PC-9 (cell line): ENCODE data around the gene DNA2. TPM values are rescaled to one million over a fixed set of nuclear protein-coding genes. Genes with fewer than 3 reads are reported as not detected.

Experiments used
- BruUV-seq: library from RNA; stranded (reverse); fragments of 400-500 nt; replicated peaks from 2 replicates; lab custom pipeline; 2021; lab: Mats Ljungman, UMichigan
- CTCF ChIA-PET: fragments of 300-600 bp; sonication (Branson Sonifier 250); formaldehyde crosslinking; loops from one replicate; lab custom pipeline; 2022; ENCODE audit warnings: antibody characterized with exemption; lab: Charles Lee
- POLR2A ChIA-PET: fragments of 300-600 bp; sonication (Branson Sonifier 250); formaldehyde crosslinking; loops from one replicate; lab custom pipeline; 2022; ENCODE audit warnings: antibody characterized with exemption; ENCODE audit not compliant: unreplicated experiment; lab: Charles Lee
- DNase-seq, 2 experiments: peaks; one replicate each; pipeline versions ENCODE4 v3.0.0 to v3.0.0-alpha.2; 2015 to 2022; ENCODE audit warnings: mixed read lengths in 1 of 2
- H2AFZ ChIP-seq: fragments of 200-600 bp; sonication (generic); 2 replicates; pipeline ENCODE4 v1.8.1; 2017; ENCODE audit warnings: antibody characterized with exemption
- H3F3A ChIP-seq: fragments of 200-600 bp; sonication (generic); 2 replicates; pipeline ENCODE4 v1.8.1; 2017; ENCODE audit warnings: antibody characterized with exemption, mild to moderate bottlenecking, low read depth; ENCODE audit not compliant: insufficient read depth
- H3K27ac ChIP-seq: fragments of 200-600 bp; sonication (generic); 2 replicates; pipeline ENCODE4 v1.6.1; 2016; ENCODE audit warnings: mixed run types
- H3K27me3 ChIP-seq: fragments of 200-600 bp; sonication (generic); 2 replicates; pipeline ENCODE4 v1.6.1; 2016; ENCODE audit warnings: low read depth, mixed run types; ENCODE audit not compliant: insufficient read depth
- H3K36me3 ChIP-seq: fragments of 200-600 bp; sonication (generic); 2 replicates; pipeline ENCODE4 v1.6.1; 2016; ENCODE audit warnings: low read depth, mixed run types
- H3K4me1 ChIP-seq: fragments of 200-600 bp; sonication (generic); replicated peaks from 2 replicates; pipeline ENCODE4 v1.6.1; 2016; ENCODE audit warnings: mixed run types; ENCODE audit not compliant: insufficient read depth
- H3K4me2 ChIP-seq: fragments of 200-600 bp; sonication (generic); 2 replicates; pipeline ENCODE4 v1.6.1; 2017; ENCODE audit warnings: mixed run types
- H3K4me3 ChIP-seq: fragments of 200-600 bp; sonication (generic); 2 replicates; pipeline ENCODE4 v1.6.1; 2016; ENCODE audit warnings: mixed run types
- H3K79me2 ChIP-seq: fragments of 200-600 bp; sonication (generic); 2 replicates; pipeline ENCODE4 v1.6.1; 2017; ENCODE audit warnings: low read depth, mixed run types
- H3K9me2 ChIP-seq: fragments of 200-600 bp; sonication (generic); 2 replicates; pipeline ENCODE4 v1.8.1; 2017; ENCODE audit warnings: mild to moderate bottlenecking; ENCODE audit not compliant: insufficient read depth
- H3K9me3 ChIP-seq: fragments of 200-600 bp; sonication (generic); 2 replicates; pipeline ENCODE4 v1.8.1; 2016; ENCODE audit warnings: low read depth; ENCODE audit not compliant: insufficient read depth
- H4K20me1 ChIP-seq: fragments of 200-600 bp; sonication (generic); 2 replicates; pipeline ENCODE4 v1.8.1; 2017; ENCODE audit not compliant: insufficient read depth
- EZH2 ChIP-seq: fragments of 200-600 bp; sonication (generic); IDR thresholded peaks from 2 replicates; pipeline ENCODE4 v1.8.0; 2017; ENCODE audit warnings: antibody characterized with exemption, low read depth
- intact Hi-C: fragments of 100-400 bp; cut with micrococcal nuclease; formaldehyde crosslinking; loops from one replicate; pipeline ENCODE4 v1.10.0; 2022; ENCODE audit not compliant: unreplicated experiment
- total RNA-seq: library from RNA; stranded (reverse); gene quantifications from 2 replicates; pipeline ENCODE4 v1.2.3, GENCODE V29; 2021
- TF ChIP-seq, protein P1 (sequence below): fragments of 200-600 bp; sonication (generic); conservative IDR thresholded peaks from 2 replicates; pipeline ENCODE4 v1.6.1; 2017; ENCODE audit warnings: mixed run types, antibody characterized with exemption, mild to moderate bottlenecking, moderate library complexity

The DNA2 gene
- total RNA-seq, 1 experiment from 2014 or later = 33.4 TPM

- Histone ChIP-seq H3K27me3 (no peaks in the 10 kb centered on the region), H3K27ac (no peak overlapping the region), H3F3A (no peaks in the 10 kb centered on the region), H3K4me1 (no peaks in the 10 kb centered on the region), H2AFZ (no peak overlapping the region), H3K36me3 (peaks cover 5% of the 10 kb centered on the region), H3K4me3 (no peak overlapping the region), H3K4me2 (no peak overlapping the region), H4K20me1 (no peaks in the 10 kb centered on the region), H3K9me3 (no peaks in the 10 kb centered on the region), H3K79me2 (no peaks in the 10 kb centered on the region), H3K9me2 (no peaks in the 10 kb centered on the region)
- no peak for DNase-seq
- ChIA-PET POLR2A (no interaction called here), CTCF (interaction anchor here (0.7 kb wide), 1 partner anchor 701 kb away, joined by 4 read pairs; no protein-coding TSS in a partner anchor)
- no TSS peak for BruUV-seq
- intact Hi-C loops = no loop called here
- TF ChIP-seq, protein P1, sequence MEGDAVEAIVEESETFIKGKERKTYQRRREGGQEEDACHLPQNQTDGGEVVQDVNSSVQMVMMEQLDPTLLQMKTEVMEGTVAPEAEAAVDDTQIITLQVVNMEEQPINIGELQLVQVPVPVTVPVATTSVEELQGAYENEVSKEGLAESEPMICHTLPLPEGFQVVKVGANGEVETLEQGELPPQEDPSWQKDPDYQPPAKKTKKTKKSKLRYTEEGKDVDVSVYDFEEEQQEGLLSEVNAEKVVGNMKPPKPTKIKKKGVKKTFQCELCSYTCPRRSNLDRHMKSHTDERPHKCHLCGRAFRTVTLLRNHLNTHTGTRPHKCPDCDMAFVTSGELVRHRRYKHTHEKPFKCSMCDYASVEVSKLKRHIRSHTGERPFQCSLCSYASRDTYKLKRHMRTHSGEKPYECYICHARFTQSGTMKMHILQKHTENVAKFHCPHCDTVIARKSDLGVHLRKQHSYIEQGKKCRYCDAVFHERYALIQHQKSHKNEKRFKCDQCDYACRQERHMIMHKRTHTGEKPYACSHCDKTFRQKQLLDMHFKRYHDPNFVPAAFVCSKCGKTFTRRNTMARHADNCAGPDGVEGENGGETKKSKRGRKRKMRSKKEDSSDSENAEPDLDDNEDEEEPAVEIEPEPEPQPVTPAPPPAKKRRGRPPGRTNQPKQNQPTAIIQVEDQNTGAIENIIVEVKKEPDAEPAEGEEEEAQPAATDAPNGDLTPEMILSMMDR = no peak
- TF ChIP-seq EZH2 = no peak
Observed at GRCh38 chr10:68489919-68490318, 18.1 kb upstream of the DNA2 start.

DNA sequence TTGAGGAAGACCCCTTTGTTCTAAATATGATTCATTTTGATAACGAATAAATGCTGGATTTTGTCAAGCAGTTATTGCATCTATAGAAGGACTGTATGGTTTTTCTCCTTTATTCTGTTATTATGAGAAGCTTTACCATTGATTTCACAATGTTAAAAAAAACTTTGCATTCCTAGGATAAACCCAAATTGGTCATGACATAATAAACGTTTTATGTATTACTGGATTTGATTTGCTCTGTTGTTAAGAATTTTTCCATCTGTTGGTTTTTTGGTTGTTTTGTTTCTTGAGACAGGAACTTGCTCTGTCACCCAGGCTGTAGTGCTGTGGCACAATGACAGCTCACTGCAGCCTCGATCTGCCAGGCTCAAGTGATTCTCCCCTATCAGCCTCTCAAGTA, 2.2 kb upstream of the DNA2 start:
- Histone ChIP-seq H3K4me3 (no peak overlapping the region), H3K4me2 (no peak overlapping the region), H3K27me3 (no peaks in the 10 kb centered on the region), H3K27ac (no peak overlapping the region), H3K4me1 (peaks cover 15% of the 10 kb centered on the region), H4K20me1 (no peaks in the 10 kb centered on the region), H2AFZ (no peak overlapping the region), H3F3A (peaks cover 17% of the 10 kb centered on the region), H3K9me2 (no peaks in the 10 kb centered on the region), H3K79me2 (peaks cover 21% of the 10 kb centered on the region), H3K9me3 (no peaks in the 10 kb centered on the region), H3K36me3 (no peaks in the 10 kb centered on the region)
- TF ChIP-seq, protein P1 = no peak
- no peak for TF ChIP-seq EZH2
- ChIA-PET POLR2A (no interaction called here), CTCF (no interaction called here)
- no peak for DNase-seq
- BruUV-seq = no TSS peak
- intact Hi-C loops = no loop called here

GRCh38 chr10:68471063-68471585, 649 bp downstream of the DNA2 start:
- CTCF ChIA-PET = interaction anchor here (1.3 kb wide), 1 partner anchor 64 kb away, joined by 4 read pairs; the partner anchor contains the start of gene RUFY2
- Histone ChIP-seq H3K79me2 (peaks cover 26% of the 10 kb centered on the region), H4K20me1 (no peaks in the 10 kb centered on the region), H3K4me1 (peaks cover 15% of the 10 kb centered on the region), H3K9me3 (no peaks in the 10 kb centered on the region), H3K4me3 (peak overlapping the region; percentile 67), H3K9me2 (no peaks in the 10 kb centered on the region), H3K36me3 (no peaks in the 10 kb centered on the region), H2AFZ (peak overlapping the region; percentile 81), H3K4me2 (peak overlapping the region; percentile 93), H3K27ac (peak overlapping the region; percentile 53), H3K27me3 (no peaks in the 10 kb centered on the region), H3F3A (peaks cover 12% of the 10 kb centered on the region)
- intact Hi-C loops = loop anchor here (1.0 kb wide), 1 partner anchor 250 kb away; the partner anchor contains the start of gene CCAR1
- TSS peak; percentile 37 for BruUV-seq
- DNase-seq = peak in 1 of 2 experiments; percentile 58
- POLR2A ChIA-PET = interaction anchor here (0.6 kb wide), 2 partner anchors 49 to 695 kb away, joined by 4 to 6 read pairs; no protein-coding TSS in a partner anchor
- TF ChIP-seq, protein P1 = no peak
- TF ChIP-seq EZH2 = no peak
